Astrocyte of the spinal cord (primary cell): ENCODE measurements around the gene IL32.
A peak's percentile ranks its signal among the peaks of the same experiment; 100 is the strongest.

Experiments
- DNase-seq: peaks from one replicate; pipeline ENCODE4 v3.0.0; 2011; ENCODE audit warnings: low read depth, low spot score
- H3K4me3 ChIP-seq: 2 replicates; pipeline ENCODE4 v1.5.1; 2011; ENCODE audit warnings: low read depth, mild to moderate bottlenecking, low read length, moderate library complexity
- in situ Hi-C: cut with HindIII; loops from 2 replicates; pipeline ENCODE4 v1.10.0; 2017; ENCODE audit warnings: low sequenced_read_pairs
- TF ChIP-seq, protein P1 (sequence below): IDR thresholded peaks from 2 replicates; pipeline ENCODE4 v1.5.1; 2012; ENCODE audit warnings: low read depth, mild to moderate bottlenecking, low read length, inconsistent platforms

IL32 gene

DNA sequence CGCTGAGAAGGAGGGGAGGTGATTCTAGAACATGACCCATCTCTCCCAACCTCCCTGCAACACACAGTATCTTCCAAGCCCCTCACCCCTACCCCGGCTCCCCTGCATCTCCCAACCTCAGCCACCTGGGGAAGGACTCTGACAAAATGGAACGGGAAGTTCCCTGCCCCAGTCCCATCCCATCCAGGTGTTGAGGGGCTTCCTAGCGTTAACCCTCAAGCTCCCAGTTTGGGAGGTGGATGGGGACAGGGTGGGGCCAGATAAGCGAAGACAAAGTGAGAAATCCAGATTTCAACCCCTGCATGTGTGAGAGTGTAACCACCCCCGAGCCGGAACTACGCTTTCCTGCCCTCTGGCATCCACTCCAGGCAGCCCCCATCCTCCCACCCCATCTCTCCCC is 31.8 kb downstream of the IL32 start:
- no peak overlapping the region for H3K4me3 ChIP-seq
- in situ Hi-C loops = no loop called here
- TF ChIP-seq, protein P1, sequence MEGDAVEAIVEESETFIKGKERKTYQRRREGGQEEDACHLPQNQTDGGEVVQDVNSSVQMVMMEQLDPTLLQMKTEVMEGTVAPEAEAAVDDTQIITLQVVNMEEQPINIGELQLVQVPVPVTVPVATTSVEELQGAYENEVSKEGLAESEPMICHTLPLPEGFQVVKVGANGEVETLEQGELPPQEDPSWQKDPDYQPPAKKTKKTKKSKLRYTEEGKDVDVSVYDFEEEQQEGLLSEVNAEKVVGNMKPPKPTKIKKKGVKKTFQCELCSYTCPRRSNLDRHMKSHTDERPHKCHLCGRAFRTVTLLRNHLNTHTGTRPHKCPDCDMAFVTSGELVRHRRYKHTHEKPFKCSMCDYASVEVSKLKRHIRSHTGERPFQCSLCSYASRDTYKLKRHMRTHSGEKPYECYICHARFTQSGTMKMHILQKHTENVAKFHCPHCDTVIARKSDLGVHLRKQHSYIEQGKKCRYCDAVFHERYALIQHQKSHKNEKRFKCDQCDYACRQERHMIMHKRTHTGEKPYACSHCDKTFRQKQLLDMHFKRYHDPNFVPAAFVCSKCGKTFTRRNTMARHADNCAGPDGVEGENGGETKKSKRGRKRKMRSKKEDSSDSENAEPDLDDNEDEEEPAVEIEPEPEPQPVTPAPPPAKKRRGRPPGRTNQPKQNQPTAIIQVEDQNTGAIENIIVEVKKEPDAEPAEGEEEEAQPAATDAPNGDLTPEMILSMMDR = no peak
- no peak for DNase-seq

DNA sequence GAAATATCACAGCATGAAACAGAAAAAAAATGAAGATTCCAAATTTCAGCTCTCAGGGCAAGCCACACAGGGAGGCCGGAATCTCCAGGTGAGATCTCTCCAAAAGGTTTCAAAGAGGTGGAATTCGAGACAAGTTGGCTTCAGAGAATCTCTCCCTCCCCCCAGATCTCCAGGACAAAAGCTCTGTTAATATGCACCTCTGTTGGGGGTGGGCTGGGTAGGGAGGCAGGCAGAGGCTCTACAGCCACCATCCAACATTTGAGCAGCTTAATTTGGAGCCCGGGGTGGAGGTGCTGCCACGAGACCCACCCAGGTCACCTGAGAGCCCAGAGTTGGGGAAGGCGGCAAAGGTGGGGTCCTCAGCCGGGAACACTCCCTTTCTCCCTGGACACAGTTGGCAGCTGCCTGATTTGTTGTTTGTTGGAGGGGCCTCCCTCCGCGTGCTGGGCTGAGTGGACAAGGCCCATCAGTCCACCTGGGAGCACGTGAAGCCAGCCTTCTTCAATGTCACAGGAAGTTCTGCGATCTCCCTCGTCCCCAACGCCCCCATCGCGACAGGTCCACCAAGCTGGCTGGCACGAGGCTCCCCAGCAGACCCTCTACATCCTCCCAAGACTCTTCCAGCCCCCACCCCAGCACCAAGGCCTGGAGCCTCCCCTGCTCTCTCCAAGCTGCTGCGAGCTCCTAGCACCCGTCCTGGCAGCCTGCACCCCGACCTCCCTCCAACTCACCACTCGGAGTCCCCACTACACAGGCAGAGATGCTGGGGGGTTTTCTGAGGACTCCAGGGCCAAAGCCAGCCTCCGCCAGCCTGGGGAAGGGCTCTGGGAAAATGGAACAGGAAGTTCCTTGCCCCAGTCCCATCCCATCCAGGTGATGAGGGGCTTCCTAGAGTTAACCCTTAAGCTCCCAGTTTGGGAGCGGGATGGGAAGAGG is 33.3 kb downstream of the IL32 start, which contains the start of gene ZSCAN10:
ZSCAN10 (minus strand) TSS at position 836 of the 936 bp plus-strand sequence. CDS start 6,357 bp downstream, outside the sequence.
- no peak within 1 kb of the TSS for H3K4me3 ChIP-seq
- DNase-seq = no peak
- in situ Hi-C loops = no loop called here
- TF ChIP-seq, protein P1 = no peak

DNA sequence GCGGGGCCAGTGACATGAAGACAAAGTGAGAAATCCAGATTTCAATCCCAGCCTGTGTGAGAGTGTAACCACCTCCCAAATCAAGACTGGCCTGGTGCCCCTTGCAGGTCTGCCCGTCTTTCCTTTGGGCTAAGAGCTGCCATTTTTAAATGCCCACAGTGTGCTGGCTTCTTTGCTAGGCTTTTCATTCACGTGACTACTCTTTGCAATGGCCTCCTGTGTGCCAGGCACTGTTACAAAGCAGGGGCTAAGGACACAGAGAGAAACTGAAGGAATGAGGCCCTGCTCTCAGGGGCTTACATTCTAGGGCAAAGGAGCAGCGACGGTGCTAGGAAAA is 33.9 kb downstream of the IL32 start:
- TF ChIP-seq, protein P1 = no peak
- H3K4me3 ChIP-seq = no peak overlapping the region
- no peak for DNase-seq
- in situ Hi-C loops = no loop called here

DNA sequence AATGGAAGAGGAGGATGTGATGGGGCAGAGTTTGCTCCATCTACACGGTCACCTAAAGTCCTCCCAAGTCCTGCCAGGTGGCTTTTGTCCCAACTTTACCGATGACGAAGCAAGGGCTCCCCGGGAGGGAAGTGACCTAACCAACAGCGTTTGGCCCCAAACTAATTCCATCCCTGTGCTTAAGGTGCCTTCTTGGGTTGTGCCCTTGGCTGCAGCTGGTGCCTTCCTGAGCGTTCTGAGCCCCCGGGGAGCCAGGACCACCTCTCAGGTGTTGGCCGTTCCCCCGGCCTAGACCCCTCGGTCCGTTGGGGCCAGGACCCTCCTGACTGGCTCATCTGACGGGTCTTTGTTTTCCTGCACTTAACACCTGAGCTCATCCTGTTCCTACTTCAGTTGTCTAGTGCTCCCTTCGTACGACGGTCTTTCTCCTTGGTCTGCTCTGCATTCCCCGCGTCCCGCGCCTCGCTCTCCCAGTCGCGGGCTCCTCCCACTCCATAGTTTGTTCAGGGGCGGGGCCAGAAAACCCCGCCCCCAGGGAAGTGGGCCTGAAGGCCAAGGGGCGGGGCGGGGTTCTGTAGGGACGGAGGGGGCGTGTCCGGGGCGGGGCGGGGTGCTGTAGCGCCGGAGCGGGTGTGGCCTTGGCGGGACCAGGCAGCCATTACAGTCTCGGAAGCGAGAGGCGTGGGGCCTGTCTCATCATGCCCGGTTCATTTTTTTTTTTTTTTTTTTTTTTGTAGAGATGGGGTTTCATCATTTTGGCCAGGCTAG is 34.5 kb downstream of the IL32 start:
- in situ Hi-C loops = no loop called here
- TF ChIP-seq, protein P1 = no peak
- no peak overlapping the region for H3K4me3 ChIP-seq
- peak; percentile 84 for DNase-seq

DNA sequence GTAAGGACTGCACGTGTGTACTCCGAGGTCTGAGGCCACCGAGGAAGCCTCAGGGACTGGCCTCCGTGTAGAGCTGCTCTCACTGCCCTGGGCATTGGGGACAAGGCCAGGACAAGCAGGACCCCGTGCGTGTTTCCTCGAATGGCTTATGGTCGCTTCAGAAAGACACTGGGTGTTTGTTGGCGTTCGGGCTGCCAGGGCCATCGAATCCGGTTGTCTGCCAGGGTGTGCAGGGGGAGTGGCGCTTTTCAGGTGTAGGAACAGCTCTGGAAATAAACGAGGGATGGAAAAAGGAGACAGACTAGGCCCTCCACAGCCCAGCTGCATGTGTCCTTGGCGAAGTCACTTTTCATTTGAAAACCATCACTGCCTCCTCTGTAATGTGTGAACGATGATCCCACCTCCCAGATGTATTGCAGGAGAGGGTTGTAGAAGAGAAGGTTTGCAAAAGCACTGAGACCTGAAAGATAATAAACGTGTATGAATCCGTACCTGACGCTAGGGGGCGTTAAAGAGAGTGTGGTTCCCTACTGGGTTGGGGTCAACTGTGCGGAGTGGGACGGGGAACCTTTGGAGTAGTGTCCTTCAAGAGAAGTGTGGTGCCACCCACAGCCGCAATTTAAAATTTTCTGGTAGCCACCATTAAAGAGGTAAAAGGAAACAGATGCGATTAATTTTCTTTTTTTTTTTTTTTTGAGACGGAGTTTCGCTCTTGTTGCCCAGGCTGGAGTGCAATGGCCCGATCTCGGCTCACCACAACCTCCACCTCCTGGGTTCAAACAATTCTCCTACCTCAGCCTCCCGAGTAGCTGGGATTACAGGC is 35.8 kb downstream of the IL32 start:
- DNase-seq = no peak
- TF ChIP-seq, protein P1 = peak; percentile 51
- no peak overlapping the region for H3K4me3 ChIP-seq
- in situ Hi-C loops = no loop called here
